CD4-positive, alpha-beta T cell (primary cell): ENCODE results near the gene CACNA1G. TPM values are rescaled to one million over a fixed set of nuclear protein-coding genes. Genes with fewer than 3 reads are reported as not detected.

Source experiments
- ATAC-seq: fragments of 200-7000 bp; cut with Tn5 transposase; one replicate; pipeline ENCODE4 v1.10.0; 2022; ENCODE audit warnings: mild to moderate bottlenecking; ENCODE audit not compliant: poor library complexity
- CTCF ChIA-PET: fragments of 350-600 bp; sonication (Branson Sonifier 250); formaldehyde crosslinking; loops from one replicate; lab custom pipeline; 2021; ENCODE audit warnings: antibody characterized with exemption, inconsistent platforms; lab: Charles Lee
- POLR2A ChIA-PET: fragments of 350-600 bp; sonication (Branson Sonifier 250); formaldehyde crosslinking; loops from one replicate; lab custom pipeline; 2021; ENCODE audit warnings: antibody characterized with exemption, inconsistent platforms; lab: Charles Lee
- DNase-seq, 14 experiments: peaks; one replicate each; pipeline ENCODE4 v3.0.0-alpha.2; 2013 to 2020; ENCODE audit warnings: mixed read lengths in 2 of 14
- H3K27ac ChIP-seq, 2 donors: one replicate each; pipeline versions ENCODE4 v1.5.1 to v1.7.0; 2013; ENCODE audit warnings: low read length in 2 of 2, low read depth in 1 of 2, mild to moderate bottlenecking in 1 of 2
- H3K27me3 ChIP-seq, 2 experiments: 1 replicate in 1 of 2; 2 replicates in 1 of 2; pipeline versions ENCODE4 v1.6.1 to v1.7.0; 2013; ENCODE audit warnings: low read length in 2 of 2, control low read depth in 1 of 2, mild to moderate bottlenecking in 1 of 2, moderate library complexity in 1 of 2; ENCODE audit not compliant: insufficient read depth in 2 of 2, control insufficient read depth in 1 of 2
- H3K36me3 ChIP-seq: one replicate; pipeline ENCODE4 v1.6.1; 2013; ENCODE audit warnings: low read length, control low read depth; ENCODE audit not compliant: insufficient read depth
- H3K4me1 ChIP-seq: one replicate; pipeline ENCODE4 v1.6.1; 2013; ENCODE audit warnings: low read length, control low read depth; ENCODE audit not compliant: insufficient read depth
- H3K4me3 ChIP-seq: one replicate; pipeline ENCODE4 v1.5.1; 2013; ENCODE audit warnings: mild to moderate bottlenecking, low read length, moderate library complexity
- H3K9me3 ChIP-seq, 2 experiments: 1 replicate in 1 of 2; 2 replicates in 1 of 2; pipeline versions ENCODE4 v1.6.1 to v1.7.0; 2013; ENCODE audit warnings: low read length in 2 of 2, mild to moderate bottlenecking in 2 of 2, control low read depth in 1 of 2, moderate library complexity in 1 of 2; ENCODE audit not compliant: control insufficient read depth in 1 of 2, insufficient read depth in 1 of 2
- H3K27ac Mint-ChIP-seq: one replicate; pipeline ENCODE4 v1.8.0; 2020; ENCODE audit warnings: mixed read lengths
- H3K27me3 Mint-ChIP-seq: one replicate; pipeline ENCODE4 v1.8.0; 2021; ENCODE audit warnings: mixed read lengths
- H3K36me3 Mint-ChIP-seq: one replicate; pipeline ENCODE4 v1.8.0; 2021; ENCODE audit warnings: low read depth, mixed read lengths
- H3K4me1 Mint-ChIP-seq: one replicate; pipeline ENCODE4 v1.8.0; 2021; ENCODE audit warnings: low read depth, mixed read lengths
- H3K4me3 Mint-ChIP-seq: one replicate; pipeline ENCODE4 v1.8.0; 2020; ENCODE audit warnings: mild to moderate bottlenecking, mixed read lengths
- H3K9me3 Mint-ChIP-seq: one replicate; pipeline ENCODE4 v1.8.0; 2020; ENCODE audit warnings: mixed read lengths
- intact Hi-C, 2 experiments: fragments of 100-400 bp; cut with DNase I in 1 of 2; cut with micrococcal nuclease in 1 of 2; formaldehyde crosslinking; loops; one replicate each; pipeline versions ENCODE4 v1.15.1 to v1.9.0; 2023 to 2025; cut with DNase I, micrococcal nuclease
- total RNA-seq, 174 experiments: library from RNA in 2 of 174; stranded (reverse) in 2 of 174; gene quantifications; one replicate each; pipeline ENCODE4 v1.2.3 and lab custom pipeline; 2021 to 2026
- TF ChIP-seq, protein P1 (sequence below): fragments of 200-600 bp; IDR thresholded peaks from one replicate; pipeline ENCODE4 v1.8.0; 2022; ENCODE audit warnings: antibody characterized with exemption, mild to moderate bottlenecking

CACNA1G gene
- total RNA-seq, 2 experiments from 2014 or later = not detected

DNA sequence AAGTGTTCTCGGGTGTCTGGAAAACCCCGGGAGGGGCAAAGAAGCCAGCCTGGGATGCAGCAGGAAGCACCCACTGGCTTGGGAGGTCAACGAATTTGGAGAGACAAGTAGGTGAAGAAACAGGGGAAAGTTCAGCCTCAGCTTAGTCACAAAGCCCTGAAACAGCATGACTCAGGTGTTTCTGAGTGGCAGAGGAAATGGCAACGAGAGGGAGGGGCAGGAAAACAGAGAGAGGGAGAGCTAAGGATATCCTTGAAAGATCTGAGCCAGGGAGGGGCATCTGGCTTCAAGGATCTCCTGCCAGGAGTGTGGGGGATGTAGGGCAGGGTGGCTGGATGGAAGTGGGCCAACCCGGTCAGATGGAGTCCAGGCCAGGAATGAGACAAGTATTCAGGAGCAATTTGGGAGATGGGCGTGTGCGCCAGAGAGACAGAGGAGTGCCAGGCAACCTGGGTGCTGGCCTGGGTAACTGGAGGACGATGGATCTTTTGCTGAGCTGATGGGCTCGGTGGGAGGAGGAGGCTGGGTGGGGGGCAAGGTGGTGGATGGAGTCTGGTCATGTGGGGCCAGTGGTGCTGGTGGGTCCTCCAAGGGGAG lies 101.4 kb downstream of the CACNA1G start:
- Mint-ChIP-seq H3K4me1 (no peaks in the 10 kb centered on the region), H3K4me3 (no peak overlapping the region), H3K36me3 (no peaks in the 10 kb centered on the region), H3K27me3 (no peaks in the 10 kb centered on the region), H3K9me3 (no peaks in the 10 kb centered on the region), H3K27ac (no peak overlapping the region)
- Histone ChIP-seq H3K4me1 (peaks cover 15% of the 10 kb centered on the region), H3K36me3 (no peaks in the 10 kb centered on the region), H3K4me3 (no peak overlapping the region), H3K27ac (no peak overlapping the region), H3K9me3 (no peaks in the 10 kb centered on the region), H3K27me3 (no peaks in the 10 kb centered on the region)
- POLR2A ChIA-PET = no interaction called here
- TF ChIP-seq, protein P1, sequence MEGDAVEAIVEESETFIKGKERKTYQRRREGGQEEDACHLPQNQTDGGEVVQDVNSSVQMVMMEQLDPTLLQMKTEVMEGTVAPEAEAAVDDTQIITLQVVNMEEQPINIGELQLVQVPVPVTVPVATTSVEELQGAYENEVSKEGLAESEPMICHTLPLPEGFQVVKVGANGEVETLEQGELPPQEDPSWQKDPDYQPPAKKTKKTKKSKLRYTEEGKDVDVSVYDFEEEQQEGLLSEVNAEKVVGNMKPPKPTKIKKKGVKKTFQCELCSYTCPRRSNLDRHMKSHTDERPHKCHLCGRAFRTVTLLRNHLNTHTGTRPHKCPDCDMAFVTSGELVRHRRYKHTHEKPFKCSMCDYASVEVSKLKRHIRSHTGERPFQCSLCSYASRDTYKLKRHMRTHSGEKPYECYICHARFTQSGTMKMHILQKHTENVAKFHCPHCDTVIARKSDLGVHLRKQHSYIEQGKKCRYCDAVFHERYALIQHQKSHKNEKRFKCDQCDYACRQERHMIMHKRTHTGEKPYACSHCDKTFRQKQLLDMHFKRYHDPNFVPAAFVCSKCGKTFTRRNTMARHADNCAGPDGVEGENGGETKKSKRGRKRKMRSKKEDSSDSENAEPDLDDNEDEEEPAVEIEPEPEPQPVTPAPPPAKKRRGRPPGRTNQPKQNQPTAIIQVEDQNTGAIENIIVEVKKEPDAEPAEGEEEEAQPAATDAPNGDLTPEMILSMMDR = no peak
- no peak for ATAC-seq
- intact Hi-C loops = no loop called here
- peak in 3 of 14 experiments; percentile 21 to 59 (median 55) for DNase-seq
- CTCF ChIA-PET = no interaction called here

DNA sequence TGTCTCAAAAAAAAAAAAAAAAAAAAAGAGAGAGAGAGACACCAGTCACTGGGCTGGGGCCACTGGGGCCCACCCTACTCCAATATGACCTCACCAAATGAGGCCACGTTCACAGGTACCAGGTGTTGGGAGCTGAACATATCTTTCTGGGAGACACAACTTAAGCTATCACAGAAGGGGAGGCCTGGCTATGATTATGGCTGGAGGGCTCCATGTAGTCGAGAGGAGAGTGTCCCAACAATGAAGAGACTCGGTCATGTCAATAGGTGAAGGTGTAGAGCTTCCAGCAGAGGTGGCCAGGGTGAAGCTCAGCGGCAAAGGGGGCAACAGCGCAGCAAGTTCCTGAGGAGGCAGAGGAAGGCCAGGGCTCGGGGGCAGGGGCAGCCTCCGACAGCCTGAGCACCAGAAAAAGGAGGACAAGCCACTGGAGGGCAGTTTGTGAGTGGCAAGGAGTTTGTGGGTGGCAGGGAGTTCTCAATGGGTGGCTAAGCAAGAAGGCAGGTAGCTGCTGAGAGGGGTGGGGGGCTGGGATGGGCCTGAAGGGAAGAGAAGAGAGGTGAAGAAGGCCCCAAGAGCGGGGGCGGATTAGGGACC lies 102.2 kb downstream of the CACNA1G start:
- H3K36me3 ChIP-seq = no peaks in the 10 kb centered on the region
- Mint-ChIP-seq H3K27ac (no peak overlapping the region), H3K9me3 (no peaks in the 10 kb centered on the region), H3K27me3 (no peaks in the 10 kb centered on the region), H3K4me1 (no peaks in the 10 kb centered on the region), H3K36me3 (no peaks in the 10 kb centered on the region), H3K4me3 (no peak overlapping the region)
- intact Hi-C loops = no loop called here
- no peaks in the 10 kb centered on the region for H3K9me3 ChIP-seq
- no peak overlapping the region for H3K4me3 ChIP-seq
- CTCF ChIA-PET = no interaction called here
- TF ChIP-seq, protein P1 = no peak
- no peak for DNase-seq
- H3K27me3 ChIP-seq = no peaks in the 10 kb centered on the region
- no peak for ATAC-seq
- POLR2A ChIA-PET = no interaction called here
- H3K4me1 ChIP-seq = peaks cover 15% of the 10 kb centered on the region
- H3K27ac ChIP-seq = no peak overlapping the region

DNA sequence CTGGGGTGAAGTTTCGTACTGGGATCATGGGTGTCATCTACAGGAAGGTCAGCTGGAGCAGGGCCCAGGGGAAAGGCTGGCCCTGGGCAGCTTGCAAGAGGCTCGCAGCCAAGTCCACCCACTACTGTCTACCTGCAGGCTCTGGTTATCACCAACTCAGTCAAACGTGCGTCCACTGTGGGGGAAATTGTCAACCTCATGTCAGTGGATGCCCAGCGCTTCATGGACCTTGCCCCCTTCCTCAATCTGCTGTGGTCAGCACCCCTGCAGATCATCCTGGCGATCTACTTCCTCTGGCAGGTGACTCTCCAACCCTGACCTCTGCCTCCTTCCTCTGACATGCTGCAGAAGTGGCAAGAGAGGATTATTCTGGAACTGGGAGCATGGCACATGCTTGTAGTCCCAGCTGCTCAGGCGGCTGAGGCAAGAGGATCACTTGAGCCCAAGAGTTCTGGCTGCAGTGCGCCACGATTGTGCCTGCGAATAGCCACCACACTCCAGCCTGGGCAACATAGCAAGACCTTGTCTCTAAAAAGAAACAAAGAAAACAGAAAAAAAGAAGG lies 103.4 kb downstream of the CACNA1G start:
- TF ChIP-seq, protein P1 = no peak
- Mint-ChIP-seq H3K4me3 (no peak overlapping the region), H3K9me3 (no peaks in the 10 kb centered on the region), H3K36me3 (no peaks in the 10 kb centered on the region), H3K27me3 (no peaks in the 10 kb centered on the region), H3K27ac (no peak overlapping the region), H3K4me1 (no peaks in the 10 kb centered on the region)
- DNase-seq (no peak), ATAC-seq (no peak)
- Histone ChIP-seq H3K27me3 (no peaks in the 10 kb centered on the region), H3K36me3 (no peaks in the 10 kb centered on the region), H3K4me1 (peaks cover 15% of the 10 kb centered on the region), H3K9me3 (no peaks in the 10 kb centered on the region), H3K27ac (no peak overlapping the region), H3K4me3 (no peak overlapping the region)
- ChIA-PET POLR2A (no interaction called here), CTCF (no interaction called here)
- intact Hi-C loops = no loop called here
